Parathyroid adenoma (tissue), 2 donors: Measurements from ENCODE around the gene ARHGAP29.

Source experiments
- H2AFZ ChIP-seq: fragments of 300-600 bp; sonication (generic); one replicate; pipeline ENCODE4 v1.7.0; 2017; ENCODE audit warnings: antibody characterized with exemption, mild to moderate bottlenecking
- H3K27ac ChIP-seq: fragments of 300-600 bp; sonication (generic); one replicate; pipeline ENCODE4 v1.7.0; 2017
- H3K27me3 ChIP-seq: fragments of 300-600 bp; sonication (generic); one replicate; pipeline ENCODE4 v1.7.0; 2017; ENCODE audit warnings: low read length; ENCODE audit not compliant: control insufficient read depth, insufficient read depth
- H3K36me3 ChIP-seq: fragments of 300-600 bp; sonication (generic); one replicate; pipeline ENCODE4 v1.7.0; 2017; ENCODE audit warnings: low read length; ENCODE audit not compliant: control insufficient read depth, insufficient read depth
- H3K4me1 ChIP-seq: fragments of 300-600 bp; sonication (generic); one replicate; pipeline ENCODE4 v1.7.0; 2017; ENCODE audit warnings: control low read depth
- H3K4me2 ChIP-seq: fragments of 300-600 bp; sonication (generic); one replicate; pipeline ENCODE4 v1.7.0; 2017; ENCODE audit warnings: low read length
- H3K4me3 ChIP-seq: fragments of 300-600 bp; sonication (generic); one replicate; pipeline ENCODE4 v1.7.0; 2017; ENCODE audit warnings: low read depth, low read length
- H3K79me2 ChIP-seq: fragments of 300-600 bp; sonication (generic); one replicate; pipeline ENCODE4 v1.7.0; 2017; ENCODE audit warnings: control low read depth
- H3K9ac ChIP-seq: fragments of 300-600 bp; sonication (generic); one replicate; pipeline ENCODE4 v1.7.0; 2017; ENCODE audit warnings: mild to moderate bottlenecking
- H3K9me3 ChIP-seq: fragments of 300-600 bp; sonication (generic); one replicate; pipeline ENCODE4 v1.7.0; 2017; ENCODE audit warnings: low read length; ENCODE audit not compliant: control insufficient read depth
- TF ChIP-seq, protein P1 (sequence below): fragments of 300-600 bp; sonication (generic); IDR thresholded peaks from one replicate; pipeline ENCODE4 v1.7.0; 2017; ENCODE audit warnings: antibody characterized with exemption, mild to moderate bottlenecking
- donor health status: primary hyperparathyroidism.

Gene ARHGAP29, protein sequence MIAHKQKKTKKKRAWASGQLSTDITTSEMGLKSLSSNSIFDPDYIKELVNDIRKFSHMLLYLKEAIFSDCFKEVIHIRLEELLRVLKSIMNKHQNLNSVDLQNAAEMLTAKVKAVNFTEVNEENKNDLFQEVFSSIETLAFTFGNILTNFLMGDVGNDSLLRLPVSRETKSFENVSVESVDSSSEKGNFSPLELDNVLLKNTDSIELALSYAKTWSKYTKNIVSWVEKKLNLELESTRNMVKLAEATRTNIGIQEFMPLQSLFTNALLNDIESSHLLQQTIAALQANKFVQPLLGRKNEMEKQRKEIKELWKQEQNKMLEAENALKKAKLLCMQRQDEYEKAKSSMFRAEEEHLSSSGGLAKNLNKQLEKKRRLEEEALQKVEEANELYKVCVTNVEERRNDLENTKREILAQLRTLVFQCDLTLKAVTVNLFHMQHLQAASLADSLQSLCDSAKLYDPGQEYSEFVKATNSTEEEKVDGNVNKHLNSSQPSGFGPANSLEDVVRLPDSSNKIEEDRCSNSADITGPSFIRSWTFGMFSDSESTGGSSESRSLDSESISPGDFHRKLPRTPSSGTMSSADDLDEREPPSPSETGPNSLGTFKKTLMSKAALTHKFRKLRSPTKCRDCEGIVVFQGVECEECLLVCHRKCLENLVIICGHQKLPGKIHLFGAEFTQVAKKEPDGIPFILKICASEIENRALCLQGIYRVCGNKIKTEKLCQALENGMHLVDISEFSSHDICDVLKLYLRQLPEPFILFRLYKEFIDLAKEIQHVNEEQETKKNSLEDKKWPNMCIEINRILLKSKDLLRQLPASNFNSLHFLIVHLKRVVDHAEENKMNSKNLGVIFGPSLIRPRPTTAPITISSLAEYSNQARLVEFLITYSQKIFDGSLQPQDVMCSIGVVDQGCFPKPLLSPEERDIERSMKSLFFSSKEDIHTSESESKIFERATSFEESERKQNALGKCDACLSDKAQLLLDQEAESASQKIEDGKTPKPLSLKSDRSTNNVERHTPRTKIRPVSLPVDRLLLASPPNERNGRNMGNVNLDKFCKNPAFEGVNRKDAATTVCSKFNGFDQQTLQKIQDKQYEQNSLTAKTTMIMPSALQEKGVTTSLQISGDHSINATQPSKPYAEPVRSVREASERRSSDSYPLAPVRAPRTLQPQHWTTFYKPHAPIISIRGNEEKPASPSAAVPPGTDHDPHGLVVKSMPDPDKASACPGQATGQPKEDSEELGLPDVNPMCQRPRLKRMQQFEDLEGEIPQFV

DNA sequence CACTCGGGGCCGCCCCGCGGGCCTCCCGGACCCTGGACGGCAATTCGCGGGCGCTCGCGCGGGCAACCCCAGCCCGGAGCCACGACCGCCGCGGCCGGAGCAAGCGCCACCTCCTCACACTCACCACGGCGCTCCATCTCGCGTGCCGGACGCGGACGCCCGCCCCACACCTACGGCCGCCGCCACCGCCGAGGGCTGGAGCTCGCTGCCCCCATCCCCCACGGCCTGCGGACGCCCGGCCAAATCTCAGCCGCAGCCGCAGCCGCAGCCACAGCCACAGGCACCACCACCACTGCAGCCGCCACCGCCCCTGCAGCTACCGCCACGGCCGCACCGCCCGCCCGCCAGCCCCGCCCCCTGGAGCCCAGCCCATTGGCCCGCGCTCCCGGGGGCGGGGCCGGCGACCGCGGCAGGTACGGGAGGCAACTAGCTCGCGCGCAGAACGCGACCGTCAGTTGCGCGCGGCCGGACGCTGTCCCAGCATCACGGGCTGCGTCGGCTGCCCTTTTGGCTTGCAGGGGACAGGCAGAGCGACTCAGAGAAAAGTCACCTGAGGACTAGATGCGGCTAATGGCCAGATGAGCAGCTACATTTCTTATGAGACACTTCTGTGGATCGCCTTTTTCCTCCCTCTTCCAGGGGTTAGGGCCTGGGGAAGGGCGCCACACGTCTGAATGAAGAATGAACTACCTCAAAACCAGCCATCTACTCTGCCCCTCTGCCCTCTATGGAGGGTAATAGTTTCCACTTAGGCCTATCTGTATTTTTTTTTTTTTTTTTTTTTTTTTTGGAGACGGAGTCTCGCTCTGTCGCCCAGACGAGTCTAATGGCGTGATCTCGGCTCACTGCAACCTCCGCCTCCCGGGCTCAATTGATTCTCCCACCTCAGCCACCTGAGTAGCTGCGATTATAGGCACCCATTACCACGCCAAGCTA is at the start of gene ARHGAP29:
TSS of gene ARHGAP29 (minus strand) at position 294 of the 936 bp plus-strand sequence. CDS start 5,973 bp downstream, outside the sequence.
- TF ChIP-seq, protein P1, sequence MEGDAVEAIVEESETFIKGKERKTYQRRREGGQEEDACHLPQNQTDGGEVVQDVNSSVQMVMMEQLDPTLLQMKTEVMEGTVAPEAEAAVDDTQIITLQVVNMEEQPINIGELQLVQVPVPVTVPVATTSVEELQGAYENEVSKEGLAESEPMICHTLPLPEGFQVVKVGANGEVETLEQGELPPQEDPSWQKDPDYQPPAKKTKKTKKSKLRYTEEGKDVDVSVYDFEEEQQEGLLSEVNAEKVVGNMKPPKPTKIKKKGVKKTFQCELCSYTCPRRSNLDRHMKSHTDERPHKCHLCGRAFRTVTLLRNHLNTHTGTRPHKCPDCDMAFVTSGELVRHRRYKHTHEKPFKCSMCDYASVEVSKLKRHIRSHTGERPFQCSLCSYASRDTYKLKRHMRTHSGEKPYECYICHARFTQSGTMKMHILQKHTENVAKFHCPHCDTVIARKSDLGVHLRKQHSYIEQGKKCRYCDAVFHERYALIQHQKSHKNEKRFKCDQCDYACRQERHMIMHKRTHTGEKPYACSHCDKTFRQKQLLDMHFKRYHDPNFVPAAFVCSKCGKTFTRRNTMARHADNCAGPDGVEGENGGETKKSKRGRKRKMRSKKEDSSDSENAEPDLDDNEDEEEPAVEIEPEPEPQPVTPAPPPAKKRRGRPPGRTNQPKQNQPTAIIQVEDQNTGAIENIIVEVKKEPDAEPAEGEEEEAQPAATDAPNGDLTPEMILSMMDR: no peak
- H3K27me3 ChIP-seq: no peaks in the 10 kb centered on the region

GRCh38 chr1:94286864-94287437 is 49.6 kb upstream of the ARHGAP29 start:
- Histone ChIP-seq H2AFZ (no peak overlapping the region), H3K4me1 (no peaks in the 10 kb centered on the region), H3K4me2 (no peak overlapping the region), H3K36me3 (no peaks in the 10 kb centered on the region), H3K9me3 (no peaks in the 10 kb centered on the region), H3K27me3 (no peaks in the 10 kb centered on the region), H3K9ac (no peak overlapping the region), H3K27ac (no peak overlapping the region), H3K79me2 (no peaks in the 10 kb centered on the region), H3K4me3 (no peak overlapping the region)
- TF ChIP-seq, protein P1: no peak

More for the DNA sequence above, at the start of gene ARHGAP29:
- Histone ChIP-seq H3K4me2 (peak within 1 kb of the TSS; percentile 92), H3K79me2 (peaks cover 2% of the 10 kb centered on the region), H2AFZ (peak within 1 kb of the TSS; percentile 84), H3K9ac (peak within 1 kb of the TSS; percentile 53), H3K4me1 (no peaks in the 10 kb centered on the region), H3K4me3 (peak within 1 kb of the TSS; percentile 77), H3K36me3 (no peaks in the 10 kb centered on the region), H3K27ac (peak within 1 kb of the TSS; percentile 80), H3K9me3 (no peaks in the 10 kb centered on the region)

DNA sequence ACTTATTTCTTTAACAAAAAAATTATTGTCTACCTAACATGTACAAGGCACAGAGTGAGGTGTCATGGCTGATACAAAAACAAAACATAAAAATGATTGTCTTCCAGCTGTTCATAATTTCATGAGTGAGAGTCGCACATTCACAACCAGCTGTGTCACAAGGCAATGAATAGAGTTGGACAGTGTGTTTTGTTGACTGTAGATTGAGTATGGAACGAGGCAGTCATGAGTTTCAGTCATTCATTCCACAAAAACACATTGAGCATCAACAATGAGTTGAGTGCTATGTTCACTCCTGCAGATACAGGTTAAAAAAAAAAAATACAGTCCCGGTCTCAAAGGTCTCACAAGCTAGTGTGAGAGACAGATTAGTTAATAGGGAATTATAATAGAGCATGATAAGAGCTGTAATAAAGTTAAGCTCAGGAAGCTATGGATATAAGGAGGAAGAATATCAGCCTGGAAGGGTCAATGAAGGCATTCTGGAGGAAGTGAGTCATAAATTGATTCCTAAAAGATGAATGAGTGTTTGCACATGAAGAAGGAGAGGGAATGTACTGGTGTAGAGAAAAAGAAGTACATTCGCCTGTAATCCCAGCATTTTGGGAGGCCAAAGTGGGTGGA is 47.8 kb upstream of the ARHGAP29 start:
- H3K79me2 ChIP-seq: no peaks in the 10 kb centered on the region
- no peak overlapping the region for H3K4me3 ChIP-seq
- H3K9me3 ChIP-seq: no peaks in the 10 kb centered on the region
- no peak overlapping the region for H3K27ac ChIP-seq
- H3K4me1 ChIP-seq: no peaks in the 10 kb centered on the region
- no peaks in the 10 kb centered on the region for H3K36me3 ChIP-seq
- no peak overlapping the region for H3K4me2 ChIP-seq
- no peaks in the 10 kb centered on the region for H3K27me3 ChIP-seq
- no peak overlapping the region for H3K9ac ChIP-seq
- TF ChIP-seq, protein P1: no peak
- no peak overlapping the region for H2AFZ ChIP-seq
